ENCODE data around the gene APBA2.
A peak's percentile ranks its signal among the peaks of the same experiment; 100 is the strongest.
"Not testable (repeated sequence)": the region's sequence is repeated elsewhere in the genome, so short reads cannot be mapped to it uniquely, and the experiment has no call there.

APBA2 gene

GRCh38 chr15:28888900-28889299 is 3.1 kb downstream of the APBA2 start:
- H4K91ac ChIP-seq (ENCODE audit: low read depth, low read length, poor library complexity) = no peak overlapping the region
- peak overlapping the region in 1 of 2 donors; percentile 47 for H3K4me3 ChIP-seq (ENCODE audit: low read length in 2 of 2)
- no peaks in the 10 kb centered on the region for H3K9me3 ChIP-seq (replicated peaks in 1 of 2; ENCODE audit: control insufficient read depth in 2 of 2, insufficient read depth in 1 of 2, low read depth in 1 of 2, low read length in 2 of 2)
- H3K36me3 ChIP-seq (replicated peaks in 1 of 2; ENCODE audit: control insufficient read depth in 2 of 2, insufficient read depth in 2 of 2, low read length in 2 of 2) = peaks cover 0 to 7% of the 10 kb centered on the region in 2 donors
- peak overlapping the region; percentile 83 for H2AK5ac ChIP-seq (ENCODE audit: low read depth, low read length)
- no peak overlapping the region for H3K4me2 ChIP-seq (ENCODE audit: insufficient read depth, low read length, poor library complexity, severe bottlenecking)
- H3K79me1 ChIP-seq (ENCODE audit: low read depth, low read length) = peaks cover 16% of the 10 kb centered on the region
- DNase-seq (ENCODE audit: low spot score) = no peak
- H2AFZ ChIP-seq (ENCODE audit: low read length) = no peak overlapping the region
- peaks cover 0 to 1% (median 0%) of the 10 kb centered on the region in 3 experiments for H3K27me3 ChIP-seq (ENCODE audit: control insufficient read depth in 3 of 3, insufficient read depth in 3 of 3, low read depth in 1 of 3, low read length in 3 of 3)
- H2BK120ac ChIP-seq (ENCODE audit: low read depth, low read length) = no peak overlapping the region
- H2BK15ac ChIP-seq (ENCODE audit: low read length) = peak overlapping the region; percentile 78
- peak overlapping the region; percentile 82 for H3K14ac ChIP-seq (ENCODE audit: low read length)
- H3K27ac ChIP-seq (replicated peaks; ENCODE audit: low read length) = no peak overlapping the region
- H4K8ac ChIP-seq (ENCODE audit: low read depth, low read length) = peak overlapping the region; percentile 17
- H3K4me1 ChIP-seq (ENCODE audit: control insufficient read depth in 2 of 2, insufficient read depth in 1 of 2, low read depth in 1 of 2, low read length in 2 of 2) = peaks cover 19 to 21% of the 10 kb centered on the region in 2 donors
- peak overlapping the region; percentile 96 for H3K23ac ChIP-seq (ENCODE audit: low read depth, low read length, poor library complexity)
- H3K4ac ChIP-seq (ENCODE audit: low read length) = peak overlapping the region; percentile 76
- H2BK5ac ChIP-seq (ENCODE audit: low read length) = no peak overlapping the region
- H3K18ac ChIP-seq (ENCODE audit: low read length) = peak overlapping the region; percentile 57
- WGBS, 2 donors (ENCODE audit: extremely low coverage in 2 of 2, insufficient read length in 2 of 2, insufficient replicate concordance in 1 of 2) = no CpG with 5 or more reads among the region's 10 CpGs
- no peak overlapping the region for H3K9ac ChIP-seq (ENCODE audit: low read depth, low read length, poor library complexity)
- H2BK12ac ChIP-seq (ENCODE audit: low read length) = peak overlapping the region; percentile 16

GRCh38 chr15:28889346-28889745 is 3.6 kb downstream of the APBA2 start:
- Histone ChIP-seq H3K4ac (ENCODE audit: low read length) (no peak overlapping the region), H2BK15ac (ENCODE audit: low read length) (peak overlapping the region; percentile 78), H4K8ac (ENCODE audit: low read depth, low read length) (no peak overlapping the region), H3K27ac (replicated peaks; ENCODE audit: low read length) (no peak overlapping the region), H3K14ac (ENCODE audit: low read length) (peak overlapping the region; percentile 82), H2BK5ac (ENCODE audit: low read length) (no peak overlapping the region), H3K9ac (ENCODE audit: low read depth, low read length, poor library complexity) (no peak overlapping the region), H3K4me2 (ENCODE audit: insufficient read depth, low read length, poor library complexity, severe bottlenecking) (no peak overlapping the region), H2AK5ac (ENCODE audit: low read depth, low read length) (peak overlapping the region; percentile 83), H3K79me1 (ENCODE audit: low read depth, low read length) (peaks cover 16% of the 10 kb centered on the region), H4K91ac (ENCODE audit: low read depth, low read length, poor library complexity) (no peak overlapping the region), H3K18ac (ENCODE audit: low read length) (no peak overlapping the region), H2BK120ac (ENCODE audit: low read depth, low read length) (no peak overlapping the region), H3K36me3 (replicated peaks in 1 of 2; ENCODE audit: control insufficient read depth in 2 of 2, insufficient read depth in 2 of 2, low read length in 2 of 2) (peaks cover 0 to 7% of the 10 kb centered on the region in 2 donors), H3K4me3 (ENCODE audit: low read length in 2 of 2) (no peak overlapping the region), H3K4me1 (ENCODE audit: control insufficient read depth in 2 of 2, insufficient read depth in 1 of 2, low read depth in 1 of 2, low read length in 2 of 2) (peaks cover 18 to 19% of the 10 kb centered on the region in 2 donors), H2BK12ac (ENCODE audit: low read length) (peak overlapping the region; percentile 16), H3K27me3 (ENCODE audit: control insufficient read depth in 3 of 3, insufficient read depth in 3 of 3, low read depth in 1 of 3, low read length in 3 of 3) (peaks cover 0 to 1% (median 0%) of the 10 kb centered on the region in 3 experiments), H3K9me3 (replicated peaks in 1 of 2; ENCODE audit: control insufficient read depth in 2 of 2, insufficient read depth in 1 of 2, low read depth in 1 of 2, low read length in 2 of 2) (no peaks in the 10 kb centered on the region), H3K23ac (ENCODE audit: low read depth, low read length, poor library complexity) (no peak overlapping the region), H2AFZ (ENCODE audit: low read length) (no peak overlapping the region)
- no peak for DNase-seq (ENCODE audit: low spot score)
- no CpG with 5 or more reads among the region's 3 CpGs for WGBS, 2 donors (ENCODE audit: extremely low coverage in 2 of 2, insufficient read length in 2 of 2, insufficient replicate concordance in 1 of 2)

DNA sequence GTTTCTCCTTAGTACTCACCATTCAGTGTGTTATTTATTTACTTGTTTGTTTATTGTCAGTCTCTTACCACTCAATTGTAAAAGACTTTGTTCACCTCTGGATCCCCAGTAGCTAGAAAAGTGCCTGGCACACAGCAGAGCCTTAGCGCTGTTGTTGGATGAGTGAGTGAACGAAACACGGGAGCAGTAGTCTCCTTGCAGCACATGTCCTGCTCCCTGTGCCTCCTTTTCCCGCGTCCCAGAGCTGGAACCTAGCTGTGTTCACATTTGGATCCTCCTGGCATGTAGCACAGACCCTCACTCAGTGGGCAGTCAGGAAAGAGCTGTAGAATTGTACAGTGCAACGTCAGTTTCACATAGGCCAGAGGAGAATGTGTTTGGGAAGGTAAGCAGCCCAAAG is 4.1 kb downstream of the APBA2 start:
- H2BK12ac ChIP-seq (ENCODE audit: low read length); DNase-seq (ENCODE audit: low spot score); H3K14ac ChIP-seq (ENCODE audit: low read length); H3K9ac ChIP-seq (ENCODE audit: low read depth, low read length, poor library complexity); H3K27me3 ChIP-seq (ENCODE audit: control insufficient read depth in 3 of 3, insufficient read depth in 3 of 3, low read depth in 1 of 3, low read length in 3 of 3); H3K27ac ChIP-seq (replicated peaks; ENCODE audit: low read length); H2AFZ ChIP-seq (ENCODE audit: low read length); H3K4me3 ChIP-seq (ENCODE audit: low read length in 2 of 2); H3K4me2 ChIP-seq (ENCODE audit: insufficient read depth, low read length, poor library complexity, severe bottlenecking); H3K4ac ChIP-seq (ENCODE audit: low read length); H2AK5ac ChIP-seq (ENCODE audit: low read depth, low read length); H2BK5ac ChIP-seq (ENCODE audit: low read length); H2BK120ac ChIP-seq (ENCODE audit: low read depth, low read length); H3K9me3 ChIP-seq (replicated peaks in 1 of 2; ENCODE audit: control insufficient read depth in 2 of 2, insufficient read depth in 1 of 2, low read depth in 1 of 2, low read length in 2 of 2); H3K36me3 ChIP-seq (replicated peaks in 1 of 2; ENCODE audit: control insufficient read depth in 2 of 2, insufficient read depth in 2 of 2, low read length in 2 of 2); H2BK15ac ChIP-seq (ENCODE audit: low read length); H4K8ac ChIP-seq (ENCODE audit: low read depth, low read length); H3K23ac ChIP-seq (ENCODE audit: low read depth, low read length, poor library complexity); H3K18ac ChIP-seq (ENCODE audit: low read length); H4K91ac ChIP-seq (ENCODE audit: low read depth, low read length, poor library complexity): not testable (repeated sequence)
- H3K4me1 ChIP-seq (ENCODE audit: control insufficient read depth in 2 of 2, insufficient read depth in 1 of 2, low read depth in 1 of 2, low read length in 2 of 2) = peaks cover 13 to 14% of the 10 kb centered on the region in 2 donors
- peaks cover 16% of the 10 kb centered on the region for H3K79me1 ChIP-seq (ENCODE audit: low read depth, low read length)
- WGBS, 2 donors (ENCODE audit: extremely low coverage in 2 of 2, insufficient read length in 2 of 2, insufficient replicate concordance in 1 of 2) = no CpG with 5 or more reads among the region's 6 CpGs

- H2BK120ac ChIP-seq (ENCODE audit: low read depth, low read length); H3K4ac ChIP-seq (ENCODE audit: low read length); H3K27ac ChIP-seq (replicated peaks; ENCODE audit: low read length); H3K27me3 ChIP-seq (ENCODE audit: control insufficient read depth in 3 of 3, insufficient read depth in 3 of 3, low read depth in 1 of 3, low read length in 3 of 3); H2AK5ac ChIP-seq (ENCODE audit: low read depth, low read length); H2BK5ac ChIP-seq (ENCODE audit: low read length); H3K18ac ChIP-seq (ENCODE audit: low read length); H3K4me1 ChIP-seq (ENCODE audit: control insufficient read depth in 2 of 2, insufficient read depth in 1 of 2, low read depth in 1 of 2, low read length in 2 of 2); H3K4me2 ChIP-seq (ENCODE audit: insufficient read depth, low read length, poor library complexity, severe bottlenecking); H2BK15ac ChIP-seq (ENCODE audit: low read length); H3K9ac ChIP-seq (ENCODE audit: low read depth, low read length, poor library complexity); H4K91ac ChIP-seq (ENCODE audit: low read depth, low read length, poor library complexity); H3K14ac ChIP-seq (ENCODE audit: low read length); H4K8ac ChIP-seq (ENCODE audit: low read depth, low read length); H3K4me3 ChIP-seq (ENCODE audit: low read length in 2 of 2); H2AFZ ChIP-seq (ENCODE audit: low read length); H3K23ac ChIP-seq (ENCODE audit: low read depth, low read length, poor library complexity); DNase-seq (ENCODE audit: low spot score); H2BK12ac ChIP-seq (ENCODE audit: low read length); H3K9me3 ChIP-seq (replicated peaks in 1 of 2; ENCODE audit: control insufficient read depth in 2 of 2, insufficient read depth in 1 of 2, low read depth in 1 of 2, low read length in 2 of 2): not testable (repeated sequence)
- peaks cover 19% of the 10 kb centered on the region for H3K79me1 ChIP-seq (ENCODE audit: low read depth, low read length)
- H3K36me3 ChIP-seq (replicated peaks in 1 of 2; ENCODE audit: control insufficient read depth in 2 of 2, insufficient read depth in 2 of 2, low read length in 2 of 2) = peaks cover 0 to 12% of the 10 kb centered on the region in 2 donors
- WGBS, 2 donors (ENCODE audit: extremely low coverage in 2 of 2, insufficient read length in 2 of 2, insufficient replicate concordance in 1 of 2) = no CpG with 5 or more reads among the region's 4 CpGs
These were observed 4.5 kb downstream of the APBA2 start for GRCh38 chr15:28890291-28890690.
